ENCODE measurements around the gene BORCS5.

DNA sequence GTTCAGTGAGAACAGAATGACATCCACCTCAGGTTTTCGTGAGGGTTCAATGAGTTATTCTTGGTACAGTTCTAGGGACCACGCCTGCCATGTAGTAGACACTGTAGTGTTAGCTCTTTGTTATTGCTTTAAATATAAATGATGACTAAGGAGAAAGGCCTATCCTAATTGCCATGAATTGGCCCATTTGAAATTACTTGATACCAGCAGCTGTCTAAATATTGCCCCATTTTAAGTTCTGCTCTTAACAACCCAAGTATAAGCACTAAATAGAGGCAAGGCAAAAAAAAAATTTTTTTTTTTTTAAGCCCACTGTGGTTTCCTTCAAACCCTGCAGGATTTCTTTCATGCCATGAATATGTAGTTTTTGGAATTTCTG, 84.5 kb downstream of the BORCS5 start:
- TF ChIP-seq POLR2AphosphoS5 (IDR thresholded peaks at IDR 0.05; ENCODE audit: borderline replicate concordance, low read depth, low read length) (no peak), EZH2 (IDR thresholded peaks at IDR 0.05) (no peak)

Data from SK-N-MC (cell line).